A673 (cell line): Measurements from ENCODE around the gene HSP90AB1. TPM values are rescaled to one million over a fixed set of nuclear protein-coding genes. Genes with fewer than 3 reads are reported as not detected.

Experiments used
- BruUV-seq: library from RNA; stranded (reverse); fragments of 400-500 nt; replicated peaks from 2 replicates; lab custom pipeline; 2021; lab: Mats Ljungman, UMichigan
- CTCF ChIA-PET: fragments of 300-600 bp; sonication (Branson Sonifier 250); formaldehyde crosslinking; loops from one replicate; lab custom pipeline; 2022; ENCODE audit warnings: antibody characterized with exemption; lab: Charles Lee
- POLR2A ChIA-PET: fragments of 300-600 bp; sonication (Branson Sonifier 250); formaldehyde crosslinking; loops from one replicate; lab custom pipeline; 2022; ENCODE audit warnings: antibody characterized with exemption; ENCODE audit not compliant: low non-redundant PET; lab: Charles Lee
- DNase-seq: peaks from one replicate; pipeline ENCODE4 v3.0.0-alpha.2; 2015; ENCODE audit warnings: low spot score
- H3K27ac ChIP-seq: fragments of 200-600 bp; sonication (generic); 2 replicates; pipeline ENCODE4 v1.5.1; 2016; ENCODE audit warnings: mixed run types, low read depth, mild to moderate bottlenecking, mixed read lengths, antibody characterized with exemption, low read length; ENCODE audit not compliant: poor library complexity, severe bottlenecking
- H3K27me3 ChIP-seq: fragments of 200-600 bp; sonication (generic); replicated peaks from 2 replicates; pipeline ENCODE4 v1.6.1; 2017; ENCODE audit warnings: mixed run types, low read depth, mild to moderate bottlenecking, mixed read lengths, antibody characterized with exemption, low read length; ENCODE audit not compliant: insufficient read depth, poor library complexity
- H3K36me3 ChIP-seq: fragments of 200-600 bp; sonication (generic); 2 replicates; pipeline ENCODE4 v1.6.1; 2016; ENCODE audit warnings: mixed run types, mild to moderate bottlenecking, mixed read lengths, antibody characterized with exemption, low read length; ENCODE audit not compliant: insufficient read depth, poor library complexity, severe bottlenecking
- H3K4me1 ChIP-seq: fragments of 200-600 bp; sonication (generic); 2 replicates; pipeline ENCODE4 v1.6.1; 2017; ENCODE audit warnings: mixed run types, mild to moderate bottlenecking, mixed read lengths, antibody characterized with exemption, low read length; ENCODE audit not compliant: insufficient read depth, poor library complexity, severe bottlenecking
- H3K4me3 ChIP-seq: fragments of 200-600 bp; sonication (generic); 2 replicates; pipeline ENCODE4 v1.5.1; 2016; ENCODE audit warnings: low read depth, mixed run types, mild to moderate bottlenecking, mixed read lengths, low read length; ENCODE audit not compliant: poor library complexity, severe bottlenecking
- H3K9me3 ChIP-seq: fragments of 200-600 bp; sonication (generic); 2 replicates; pipeline ENCODE4 v1.6.1; 2016; ENCODE audit warnings: mixed run types, low read depth, mild to moderate bottlenecking, mixed read lengths, antibody characterized with exemption, low read length; ENCODE audit not compliant: poor library complexity, severe bottlenecking
- CTCF ChIP-seq: fragments of 300-800, 200-600 bp; sonication (generic); conservative IDR thresholded peaks from 2 replicates; pipeline ENCODE4 v1.5.1; 2017; ENCODE audit warnings: low read depth, mild to moderate bottlenecking, antibody characterized with exemption, low read length, moderate library complexity, mixed read lengths
- EZH2 ChIP-seq: fragments of 200-600 bp; sonication (generic); IDR thresholded peaks from 2 replicates; pipeline ENCODE4 v1.6.1; 2017; ENCODE audit warnings: borderline replicate concordance, low read depth, mild to moderate bottlenecking, mixed read lengths, antibody characterized with exemption, low read length; ENCODE audit not compliant: poor library complexity, severe bottlenecking
- intact Hi-C: fragments of 100-400 bp; cut with micrococcal nuclease; formaldehyde crosslinking; loops from one replicate; pipeline ENCODE4 v1.10.0; 2022; ENCODE audit not compliant: unreplicated experiment
- total RNA-seq: library from RNA; stranded (reverse); gene quantifications from 2 replicates; pipeline ENCODE4 v1.2.3, GENCODE V29; 2021

HSP90AB1 gene
- total RNA-seq, 1 experiment from 2014 or later = 1,581 TPM

- TF ChIP-seq EZH2 (no peak), CTCF (no peak)
- Histone ChIP-seq H3K9me3 (no peaks in the 10 kb centered on the region), H3K4me1 (peaks cover 18% of the 10 kb centered on the region), H3K27me3 (no peaks in the 10 kb centered on the region), H3K4me3 (no peak overlapping the region), H3K27ac (no peak overlapping the region), H3K36me3 (peaks cover 2% of the 10 kb centered on the region)
- POLR2A ChIA-PET = no interaction called here
- intact Hi-C loops = no loop called here
- DNase-seq = no peak
- CTCF ChIA-PET = interaction anchor here (0.5 kb wide), 1 partner anchor 25 kb away, joined by 5 read pairs; no protein-coding TSS in a partner anchor
- no TSS peak for BruUV-seq
These were observed 14.7 kb downstream of the HSP90AB1 start for GRCh38 chr6:44261581-44261980.

GRCh38 chr6:44262467-44263353 lies 15.8 kb downstream of the HSP90AB1 start:
- CTCF ChIA-PET = no interaction called here

More at GRCh38 chr6:44262467-44263353, 15.8 kb downstream of the HSP90AB1 start:
- BruUV-seq = no TSS peak
- intact Hi-C loops = no loop called here
- DNase-seq = no peak
- Histone ChIP-seq H3K9me3 (no peaks in the 10 kb centered on the region), H3K36me3 (peaks cover 2% of the 10 kb centered on the region), H3K4me3 (no peak overlapping the region), H3K27ac (no peak overlapping the region), H3K4me1 (peaks cover 17% of the 10 kb centered on the region), H3K27me3 (no peaks in the 10 kb centered on the region)
- TF ChIP-seq CTCF (no peak), EZH2 (no peak)
- POLR2A ChIA-PET = no interaction called here
